Aorta (tissue), 5 donors: Measurements from ENCODE around the gene IRF3. TPM values are rescaled to one million over a fixed set of nuclear protein-coding genes. Genes with fewer than 3 reads are reported as not detected.

Experiments used
- ATAC-seq: fragments of 200-7000 bp; cut with Tn5 transposase; one replicate; pipeline ENCODE4 v1.9.1; 2022; ENCODE audit warnings: moderate library complexity; ENCODE audit not compliant: low FRiP score
- DNase-seq, 2 donors: peaks; one replicate each; pipeline ENCODE4 v3.0.0-alpha.2; 2020
- H3K27ac ChIP-seq, 2 donors: one replicate each; pipeline ENCODE4 v1.5.1; 2013; ENCODE audit warnings: low read length in 2 of 2, mild to moderate bottlenecking in 2 of 2, moderate library complexity in 2 of 2, control low read depth in 1 of 2, inconsistent platforms in 1 of 2, low read depth in 1 of 2
- H3K27me3 ChIP-seq, 2 donors: one replicate each; pipeline ENCODE4 v1.6.1; 2013; ENCODE audit warnings: control low read depth in 1 of 2, low read length in 1 of 2, mild to moderate bottlenecking in 1 of 2, moderate library complexity in 1 of 2; ENCODE audit not compliant: insufficient read depth in 2 of 2, control insufficient read depth in 1 of 2
- H3K36me3 ChIP-seq, 2 donors: one replicate each; pipeline ENCODE4 v1.6.1; 2013; ENCODE audit warnings: control low read depth in 1 of 2, low read length in 1 of 2, mild to moderate bottlenecking in 1 of 2; ENCODE audit not compliant: insufficient read depth in 2 of 2, control insufficient read depth in 1 of 2
- H3K4me1 ChIP-seq, 2 donors: one replicate each; pipeline ENCODE4 v1.6.1; 2013; ENCODE audit warnings: low read length in 2 of 2, control low read depth in 1 of 2, mild to moderate bottlenecking in 1 of 2, moderate library complexity in 1 of 2; ENCODE audit not compliant: insufficient read depth in 2 of 2, control insufficient read depth in 1 of 2
- H3K4me3 ChIP-seq, 2 donors: one replicate each; pipeline ENCODE4 v1.5.1; 2013; ENCODE audit warnings: low read length in 2 of 2, control low read depth in 1 of 2, mild to moderate bottlenecking in 1 of 2
- H3K9me3 ChIP-seq: one replicate; pipeline ENCODE4 v1.6.1; 2013; ENCODE audit warnings: mild to moderate bottlenecking, low read length; ENCODE audit not compliant: control insufficient read depth
- WGBS, 2 donors: extraction: QIAGEN DNeasy Blood & Tissue Kit; methylation state at CpG; one replicate each; pipeline ENCODE4 v1.1.7; 2013; 5-methylcytosine and 5-hydroxymethylcytosine counted together
- intact Hi-C, 2 donors: fragments of 100-400 bp; cut with DNase I; formaldehyde crosslinking; loops; one replicate each; pipeline versions ENCODE4 v1.14.2 to v1.15.0; 2022
- polyA plus RNA-seq, 2 donors: library from polyadenylated mRNA; stranded (reverse); fragments of 200-250 nt; gene quantifications; one replicate each; pipeline ENCODE4 v1.2.3, GENCODE V29; 2013
- total RNA-seq, 2 donors: library from RNA; stranded (reverse); fragmentation: NEBNext Ultra II Directional; extraction: Animal tissue kit (Norgen Biotek cat#: 25700); gene quantifications; one replicate each; pipeline ENCODE4 v1.2.1, GENCODE V29; 2021
- donor health status: healthy with polysubstance abuse.
- donor health status: Bipolar disorder and iron deficiency.
- donor health status: DM: no; HTN: no; CAD: no.
- donor health status: DM: no; HTN: no; CAD: no.
- donor health status: DM: yes; HTN: yes; CAD: no.

Gene IRF3
- total and polyA plus RNA-seq, 4 donors, result 37.8 to 278 (median 68.2) TPM

DNA sequence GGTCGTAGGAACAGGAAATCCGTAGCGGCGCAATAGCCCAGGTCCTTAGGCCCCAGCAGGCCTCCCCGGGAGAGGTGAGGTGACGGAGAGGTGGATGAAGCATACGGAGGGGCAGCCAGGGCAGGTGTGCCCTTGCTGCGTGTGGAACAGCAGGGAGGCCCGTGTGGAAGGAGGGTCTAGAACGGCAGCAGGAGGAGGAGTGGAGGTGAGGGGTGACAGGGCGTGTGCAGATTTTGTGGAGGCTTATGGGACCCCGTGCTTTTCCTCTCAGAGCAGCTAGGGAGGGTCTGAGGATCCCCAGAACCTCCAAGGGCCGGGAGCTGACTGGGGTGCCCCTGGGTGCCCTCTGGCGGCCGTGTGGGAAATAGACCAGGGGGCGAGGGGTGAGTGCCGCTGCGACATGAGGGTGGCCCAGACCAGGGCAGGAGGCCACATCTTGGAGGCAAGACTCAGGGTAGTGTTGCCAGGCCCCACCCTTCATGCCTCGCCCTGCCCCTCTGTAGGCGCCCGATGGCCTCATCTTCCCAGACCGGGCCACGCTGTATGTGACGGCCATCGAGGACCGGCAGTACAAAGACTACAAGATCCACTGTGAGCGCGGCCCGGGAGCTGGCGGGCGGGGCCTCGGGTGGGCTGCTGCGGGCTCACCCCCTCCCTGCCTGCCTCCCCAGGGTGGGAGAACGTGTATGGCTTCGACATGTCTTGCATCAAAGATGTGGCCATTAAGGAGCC, 18.8 kb upstream of the IRF3 start:
- Histone ChIP-seq H3K4me3 (no peak overlapping the region), H3K27me3 (no peaks in the 10 kb centered on the region), H3K36me3 (peaks cover 0 to 10% of the 10 kb centered on the region in 2 donors), H3K9me3 (no peaks in the 10 kb centered on the region), H3K4me1 (no peaks in the 10 kb centered on the region), H3K27ac (no peak overlapping the region)
- 84% methylated on average over 29 to 35 of the region's 35 CpGs for WGBS, 2 donors
- DNase-seq (no peak), ATAC-seq (no peak)
- intact Hi-C loops, result loop anchor here in 1 of 2 donors (10.0 kb wide), 1 partner anchor 70 kb away; no protein-coding TSS in a partner anchor

DNA sequence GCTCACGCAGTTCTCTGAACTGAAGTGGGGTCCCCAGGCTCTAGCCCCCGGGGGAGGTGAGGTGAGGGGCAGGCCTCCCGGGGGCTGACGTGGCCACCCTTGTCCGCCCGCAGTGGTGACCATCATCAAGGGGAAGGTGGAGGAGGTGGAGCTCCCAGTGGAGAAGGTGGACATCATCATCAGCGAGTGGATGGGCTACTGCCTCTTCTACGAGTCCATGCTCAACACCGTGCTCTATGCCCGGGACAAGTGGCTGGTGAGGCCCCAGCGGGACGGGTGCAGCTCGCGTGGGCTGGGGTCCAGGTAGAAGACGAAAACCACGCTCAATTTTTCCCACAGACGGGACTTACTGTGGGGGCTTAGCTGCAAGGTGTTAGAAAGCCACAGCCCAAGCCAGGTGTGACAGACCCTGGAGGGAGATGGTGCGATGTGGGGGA, 18.2 kb upstream of the IRF3 start:
- intact Hi-C loops, result loop anchor here in 1 of 2 donors (10.0 kb wide), 1 partner anchor 71 kb away; no protein-coding TSS in a partner anchor
- 91% methylated on average over 18 of the region's 18 CpGs for WGBS, 2 donors
- Histone ChIP-seq H3K4me3 (no peak overlapping the region), H3K36me3 (peaks cover 0 to 10% of the 10 kb centered on the region in 2 donors), H3K27ac (no peak overlapping the region), H3K9me3 (no peaks in the 10 kb centered on the region), H3K27me3 (no peaks in the 10 kb centered on the region), H3K4me1 (no peaks in the 10 kb centered on the region)
- DNase-seq (no peak), ATAC-seq (no peak)

DNA sequence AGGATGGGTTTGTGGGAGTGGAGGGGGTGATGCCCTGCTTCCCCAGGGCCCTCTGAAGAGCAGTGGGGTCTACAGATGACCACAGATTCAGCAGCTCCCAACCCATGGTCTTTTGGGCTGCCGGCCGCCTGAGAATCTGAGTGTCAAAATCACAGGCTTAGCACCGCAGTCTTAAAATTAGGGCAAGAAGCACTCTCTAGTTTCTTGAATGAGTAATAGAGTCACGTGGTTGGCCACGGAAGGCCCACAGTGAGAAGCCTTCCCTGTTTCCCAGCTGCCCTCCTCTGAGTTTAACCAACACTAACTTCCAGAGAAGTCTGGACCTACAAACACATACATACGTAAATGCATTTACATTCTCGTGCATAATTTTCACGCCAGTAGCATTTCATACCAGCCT, 16.6 kb upstream of the IRF3 start:
- WGBS, 2 donors, result 86% methylated on average over 8 of the region's 8 CpGs
- intact Hi-C loops, result loop anchor here in 1 of 2 donors (10.0 kb wide), 1 partner anchor 73 kb away; no protein-coding TSS in a partner anchor
- H3K36me3 ChIP-seq, result peaks cover 0 to 10% of the 10 kb centered on the region in 2 donors

DNA sequence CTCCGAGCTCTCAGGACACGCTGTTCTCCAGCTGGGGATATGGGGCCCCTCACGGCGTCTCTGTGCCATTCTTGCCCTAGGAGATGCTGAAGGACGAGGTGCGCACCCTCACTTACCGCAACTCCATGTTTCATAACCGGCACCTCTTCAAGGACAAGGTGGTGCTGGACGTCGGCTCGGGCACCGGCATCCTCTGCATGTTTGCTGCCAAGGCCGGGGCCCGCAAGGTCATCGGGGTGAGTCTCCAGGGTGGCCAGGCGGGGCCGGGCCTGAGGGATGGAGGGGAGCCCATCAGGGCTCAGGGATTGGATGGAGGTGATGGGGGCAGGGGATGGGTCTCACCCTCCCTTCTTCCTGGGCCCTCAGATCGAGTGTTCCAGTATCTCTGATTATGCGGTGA, 16.2 kb upstream of the IRF3 start:
- H3K27me3 ChIP-seq, result no peaks in the 10 kb centered on the region
- intact Hi-C loops, result loop anchor here in 1 of 2 donors (10.0 kb wide), 1 partner anchor 73 kb away; no protein-coding TSS in a partner anchor
- ATAC-seq (no peak), DNase-seq (peak in 1 of 2 donors; percentile 73)
- H3K9me3 ChIP-seq, result no peaks in the 10 kb centered on the region
- H3K36me3 ChIP-seq, result peaks cover 0 to 10% of the 10 kb centered on the region in 2 donors
- no peaks in the 10 kb centered on the region for H3K4me1 ChIP-seq
- 90 to 94% methylated on average over 19 of the region's 19 CpGs for WGBS, 2 donors
- H3K4me3 ChIP-seq, result no peak overlapping the region
- H3K27ac ChIP-seq, result no peak overlapping the region

More for the DNA sequence above, 16.6 kb upstream of the IRF3 start:
- Histone ChIP-seq H3K4me1 (no peaks in the 10 kb centered on the region), H3K4me3 (no peak overlapping the region), H3K27me3 (no peaks in the 10 kb centered on the region), H3K9me3 (no peaks in the 10 kb centered on the region), H3K27ac (no peak overlapping the region)
- ATAC-seq, result no peak
- DNase-seq, result no peak

DNA sequence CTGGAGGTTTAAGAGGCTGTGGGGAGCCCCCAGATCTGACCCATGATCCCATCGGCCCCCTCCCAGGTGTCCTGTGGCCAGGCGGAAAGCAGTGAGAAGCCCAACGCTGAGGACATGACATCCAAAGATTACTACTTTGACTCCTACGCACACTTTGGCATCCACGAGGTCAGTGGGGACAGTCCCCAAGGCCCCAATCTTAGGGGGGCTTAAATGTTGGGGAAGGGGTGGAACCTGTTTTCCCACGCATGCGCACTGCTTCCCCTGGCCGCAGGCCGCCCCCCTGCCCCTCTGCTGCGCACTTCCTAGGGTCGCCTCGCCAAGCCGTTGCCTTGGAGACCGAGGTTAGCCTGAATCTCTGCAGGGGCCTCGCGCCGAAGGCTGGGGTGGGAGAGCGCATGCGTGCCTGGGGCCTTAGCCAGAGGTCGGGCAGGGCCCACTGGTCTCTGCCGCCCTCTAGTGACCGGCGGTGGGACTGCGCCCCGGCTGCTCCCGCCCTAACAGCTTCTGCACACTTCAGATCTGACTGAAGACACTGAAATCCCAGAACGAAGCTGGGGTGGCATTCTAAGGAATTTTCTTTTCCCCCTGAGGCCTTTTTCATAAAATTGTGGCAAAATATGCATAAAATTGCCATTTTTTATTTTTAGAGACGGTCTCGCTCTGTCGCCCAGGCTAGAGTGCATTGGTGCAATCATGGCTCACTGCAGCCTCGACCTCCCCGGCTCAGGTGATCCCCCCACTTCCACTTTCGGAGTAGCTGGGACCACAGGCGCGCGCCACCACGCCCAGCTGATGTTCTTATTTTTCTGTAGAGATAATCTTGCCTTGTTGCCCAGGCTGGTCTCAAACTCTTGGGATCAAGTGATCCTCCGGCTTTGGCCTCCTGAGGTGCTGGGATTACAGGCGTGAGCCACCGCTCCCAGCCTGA, 15.0 kb upstream of the IRF3 start:
- no peak overlapping the region for H3K4me3 ChIP-seq

DNA sequence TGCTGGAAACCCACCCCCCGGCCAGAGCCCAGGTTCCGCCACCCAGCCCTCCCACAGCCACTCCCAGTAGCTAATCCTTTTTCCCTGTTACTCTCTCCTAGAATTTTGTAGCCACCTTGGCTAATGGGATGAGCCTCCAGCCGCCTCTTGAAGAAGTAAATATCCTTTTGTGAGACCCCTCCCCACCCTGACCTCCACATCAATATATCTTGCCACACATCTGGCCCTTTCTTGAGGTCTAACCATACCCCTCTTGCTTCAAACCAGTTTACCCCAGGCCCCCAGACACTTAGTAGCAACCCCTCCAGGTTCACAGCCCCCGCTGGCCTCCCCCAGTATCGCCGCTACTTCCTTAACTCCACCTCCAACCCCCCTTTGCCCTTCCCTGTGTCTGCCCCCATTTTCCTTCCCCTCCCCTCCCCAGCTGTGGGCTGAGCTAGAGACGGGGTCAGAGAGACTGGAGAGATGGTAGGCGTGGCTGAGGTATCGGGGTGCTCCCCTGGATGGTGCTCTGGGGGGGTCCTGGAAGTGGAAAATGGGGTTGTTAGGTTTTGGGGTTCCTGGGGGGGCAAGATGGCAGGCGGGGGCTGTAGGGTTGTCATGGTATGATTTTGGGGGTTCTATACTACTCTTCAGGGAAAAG, 14.2 kb upstream of the IRF3 start:
- 57 to 63% methylated on average over 8 to 10 of the region's 10 CpGs for WGBS, 2 donors
- DNase-seq (no peak), ATAC-seq (no peak)
- Histone ChIP-seq H3K36me3 (peaks cover 0 to 3% of the 10 kb centered on the region in 2 donors), H3K9me3 (no peaks in the 10 kb centered on the region), H3K4me3 (no peak overlapping the region), H3K27me3 (no peaks in the 10 kb centered on the region), H3K27ac (no peak overlapping the region), H3K4me1 (no peaks in the 10 kb centered on the region)
- intact Hi-C loops, result loop anchor here (10.0 kb wide), 2 partner anchors 75 to 185 kb away; partner anchors contain the start of gene RPS11 (in 1 of the 2)

More for the DNA sequence above, 15.0 kb upstream of the IRF3 start:
- peak; percentile 92 to 98 for DNase-seq
- 30 to 32% methylated on average over 40 of the region's 40 CpGs for WGBS, 2 donors
- peak; percentile 39 for ATAC-seq
- H3K27ac ChIP-seq, result no peak overlapping the region
- no peaks in the 10 kb centered on the region for H3K4me1 ChIP-seq
- H3K36me3 ChIP-seq, result peaks cover 0 to 5% of the 10 kb centered on the region in 2 donors
- H3K27me3 ChIP-seq, result no peaks in the 10 kb centered on the region
- intact Hi-C loops, result loop anchor here in 1 of 2 donors (10.0 kb wide), 1 partner anchor 74 kb away; no protein-coding TSS in a partner anchor
- no peaks in the 10 kb centered on the region for H3K9me3 ChIP-seq

DNA sequence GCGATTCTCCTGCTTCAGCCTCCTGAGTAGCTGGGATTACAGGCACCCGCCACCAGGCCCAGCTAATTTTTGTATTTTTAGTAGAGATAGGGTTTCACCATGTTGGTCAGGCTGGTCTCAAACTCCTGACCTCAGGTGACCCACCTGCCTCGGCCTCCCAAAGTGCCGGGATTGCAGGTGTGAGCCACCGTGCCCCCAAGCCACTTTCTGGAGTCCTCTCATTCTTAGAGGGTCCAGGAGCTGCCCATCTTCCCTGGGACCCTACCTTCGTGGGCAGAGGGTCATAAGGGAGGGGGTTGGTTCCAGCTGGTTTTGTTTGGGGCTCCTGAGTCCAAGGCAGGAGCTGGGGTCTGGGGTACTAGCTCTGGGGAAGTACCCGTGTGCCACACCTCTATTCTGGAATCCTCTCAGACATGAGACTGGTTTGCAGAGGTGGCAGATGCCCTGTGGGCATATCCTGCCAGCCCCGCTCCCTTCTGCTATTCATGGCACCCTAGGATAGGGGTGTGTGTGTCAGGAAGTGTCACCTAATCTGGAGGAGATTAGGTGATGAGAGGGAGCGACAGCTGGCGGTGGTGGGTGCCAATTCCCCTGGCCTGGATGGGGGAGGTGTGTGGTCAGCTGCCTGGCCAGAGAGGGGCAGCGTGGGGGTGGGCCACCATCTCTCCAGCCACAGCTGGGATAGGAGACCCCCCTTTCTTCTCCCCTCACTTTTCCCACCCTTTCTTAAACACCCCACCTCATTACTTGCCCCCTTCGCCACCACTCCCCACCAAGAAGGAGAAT, 13.5 kb upstream of the IRF3 start:
- intact Hi-C loops, result loop anchor here in 1 of 2 donors (10.0 kb wide), 1 partner anchor 184 kb away; the partner anchor contains the start of gene RPS11
- Histone ChIP-seq H3K27ac (no peak overlapping the region), H3K4me3 (no peak overlapping the region), H3K9me3 (no peaks in the 10 kb centered on the region), H3K36me3 (peaks cover 0 to 2% of the 10 kb centered on the region in 2 donors), H3K27me3 (no peaks in the 10 kb centered on the region), H3K4me1 (no peaks in the 10 kb centered on the region)
- DNase-seq, result no peak
- 63 to 66% methylated on average over 12 of the region's 12 CpGs for WGBS, 2 donors
- ATAC-seq, result no peak
